Parathyroid adenoma (tissue), 2 donors: ENCODE results near the gene EIF5AL1.

Experiments
- H2AFZ ChIP-seq: fragments of 300-600 bp; sonication (generic); one replicate; pipeline ENCODE4 v1.7.0; 2017; ENCODE audit warnings: antibody characterized with exemption, mild to moderate bottlenecking
- H3K27ac ChIP-seq: fragments of 300-600 bp; sonication (generic); one replicate; pipeline ENCODE4 v1.7.0; 2017
- H3K27me3 ChIP-seq: fragments of 300-600 bp; sonication (generic); one replicate; pipeline ENCODE4 v1.7.0; 2017; ENCODE audit warnings: low read length; ENCODE audit not compliant: control insufficient read depth, insufficient read depth
- H3K36me3 ChIP-seq: fragments of 300-600 bp; sonication (generic); one replicate; pipeline ENCODE4 v1.7.0; 2017; ENCODE audit warnings: low read length; ENCODE audit not compliant: control insufficient read depth, insufficient read depth
- H3K4me1 ChIP-seq: fragments of 300-600 bp; sonication (generic); one replicate; pipeline ENCODE4 v1.7.0; 2017; ENCODE audit warnings: control low read depth
- H3K4me2 ChIP-seq: fragments of 300-600 bp; sonication (generic); one replicate; pipeline ENCODE4 v1.7.0; 2017; ENCODE audit warnings: low read length
- H3K4me3 ChIP-seq: fragments of 300-600 bp; sonication (generic); one replicate; pipeline ENCODE4 v1.7.0; 2017; ENCODE audit warnings: low read depth, low read length
- H3K79me2 ChIP-seq: fragments of 300-600 bp; sonication (generic); one replicate; pipeline ENCODE4 v1.7.0; 2017; ENCODE audit warnings: control low read depth
- H3K9ac ChIP-seq: fragments of 300-600 bp; sonication (generic); one replicate; pipeline ENCODE4 v1.7.0; 2017; ENCODE audit warnings: mild to moderate bottlenecking
- H3K9me3 ChIP-seq: fragments of 300-600 bp; sonication (generic); one replicate; pipeline ENCODE4 v1.7.0; 2017; ENCODE audit warnings: low read length; ENCODE audit not compliant: control insufficient read depth
- TF ChIP-seq, protein P1 (sequence below): fragments of 300-600 bp; sonication (generic); IDR thresholded peaks from one replicate; pipeline ENCODE4 v1.7.0; 2017; ENCODE audit warnings: antibody characterized with exemption, mild to moderate bottlenecking
- donor health status: primary hyperparathyroidism.

The EIF5AL1 gene

DNA sequence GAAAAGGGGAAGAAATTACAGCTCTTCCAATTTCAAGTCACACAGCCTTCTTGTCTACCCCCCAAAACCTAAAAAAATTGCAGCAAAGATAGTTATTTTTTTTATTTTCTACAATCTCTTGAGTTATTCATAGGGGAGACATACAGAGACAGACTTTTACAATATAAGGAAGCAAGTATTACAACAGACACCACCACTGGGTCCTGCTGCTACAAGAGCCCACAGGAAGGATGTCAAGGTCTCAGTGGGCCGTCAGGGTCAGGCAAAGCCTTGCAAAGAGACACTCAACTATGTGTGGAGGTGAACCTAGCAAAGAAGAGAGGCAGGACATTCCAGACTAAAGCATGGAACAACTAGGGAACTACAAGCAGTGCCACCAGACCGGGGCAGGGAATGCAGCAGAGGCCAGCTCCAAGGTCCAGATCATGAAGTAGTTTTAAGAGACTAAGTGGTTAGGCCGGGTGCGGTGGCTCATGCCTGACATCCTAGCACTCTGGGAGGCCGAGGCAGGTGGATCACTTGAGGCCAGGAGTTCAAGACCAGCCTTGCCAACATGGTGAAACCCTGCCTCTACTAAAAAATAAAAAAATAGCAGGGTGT lies 38.7 kb upstream of the EIF5AL1 start:
- Histone ChIP-seq H3K4me2 (no peak overlapping the region), H2AFZ (no peak overlapping the region), H3K27me3 (no peaks in the 10 kb centered on the region), H3K9ac (no peak overlapping the region), H3K9me3 (no peaks in the 10 kb centered on the region), H3K4me3 (no peak overlapping the region), H3K79me2 (no peaks in the 10 kb centered on the region), H3K36me3 (no peaks in the 10 kb centered on the region), H3K4me1 (no peaks in the 10 kb centered on the region), H3K27ac (no peak overlapping the region)
- TF ChIP-seq, protein P1, sequence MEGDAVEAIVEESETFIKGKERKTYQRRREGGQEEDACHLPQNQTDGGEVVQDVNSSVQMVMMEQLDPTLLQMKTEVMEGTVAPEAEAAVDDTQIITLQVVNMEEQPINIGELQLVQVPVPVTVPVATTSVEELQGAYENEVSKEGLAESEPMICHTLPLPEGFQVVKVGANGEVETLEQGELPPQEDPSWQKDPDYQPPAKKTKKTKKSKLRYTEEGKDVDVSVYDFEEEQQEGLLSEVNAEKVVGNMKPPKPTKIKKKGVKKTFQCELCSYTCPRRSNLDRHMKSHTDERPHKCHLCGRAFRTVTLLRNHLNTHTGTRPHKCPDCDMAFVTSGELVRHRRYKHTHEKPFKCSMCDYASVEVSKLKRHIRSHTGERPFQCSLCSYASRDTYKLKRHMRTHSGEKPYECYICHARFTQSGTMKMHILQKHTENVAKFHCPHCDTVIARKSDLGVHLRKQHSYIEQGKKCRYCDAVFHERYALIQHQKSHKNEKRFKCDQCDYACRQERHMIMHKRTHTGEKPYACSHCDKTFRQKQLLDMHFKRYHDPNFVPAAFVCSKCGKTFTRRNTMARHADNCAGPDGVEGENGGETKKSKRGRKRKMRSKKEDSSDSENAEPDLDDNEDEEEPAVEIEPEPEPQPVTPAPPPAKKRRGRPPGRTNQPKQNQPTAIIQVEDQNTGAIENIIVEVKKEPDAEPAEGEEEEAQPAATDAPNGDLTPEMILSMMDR, result no peak

DNA sequence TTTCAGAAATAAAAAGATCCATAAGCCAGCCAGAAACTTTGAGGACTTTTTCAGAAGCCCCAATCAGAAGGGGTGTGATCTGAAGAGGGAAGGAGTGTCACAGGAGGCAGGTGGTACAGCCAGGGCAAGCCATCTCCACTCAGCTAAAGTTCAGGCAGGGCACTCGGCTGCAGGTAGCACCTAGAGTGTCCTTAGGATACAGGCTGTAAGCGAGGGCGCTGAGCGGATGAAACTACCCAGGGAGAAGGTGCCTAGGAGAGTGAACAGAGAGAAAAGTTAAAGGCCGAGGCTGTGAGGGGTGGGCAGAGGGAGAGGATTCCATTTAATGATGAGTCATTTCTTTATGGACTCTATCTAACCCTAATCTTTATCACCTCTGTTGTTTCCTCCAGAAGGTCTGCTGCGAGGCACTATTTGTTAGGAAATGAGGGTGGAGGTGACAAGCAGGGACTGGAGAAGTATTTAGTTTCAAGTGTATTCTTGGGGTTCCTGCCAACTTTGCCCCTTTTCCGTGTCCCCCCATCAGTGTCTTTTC lies 37.1 kb upstream of the EIF5AL1 start:
- TF ChIP-seq, protein P1, result no peak
- Histone ChIP-seq H3K4me2 (no peak overlapping the region), H3K36me3 (no peaks in the 10 kb centered on the region)

DNA sequence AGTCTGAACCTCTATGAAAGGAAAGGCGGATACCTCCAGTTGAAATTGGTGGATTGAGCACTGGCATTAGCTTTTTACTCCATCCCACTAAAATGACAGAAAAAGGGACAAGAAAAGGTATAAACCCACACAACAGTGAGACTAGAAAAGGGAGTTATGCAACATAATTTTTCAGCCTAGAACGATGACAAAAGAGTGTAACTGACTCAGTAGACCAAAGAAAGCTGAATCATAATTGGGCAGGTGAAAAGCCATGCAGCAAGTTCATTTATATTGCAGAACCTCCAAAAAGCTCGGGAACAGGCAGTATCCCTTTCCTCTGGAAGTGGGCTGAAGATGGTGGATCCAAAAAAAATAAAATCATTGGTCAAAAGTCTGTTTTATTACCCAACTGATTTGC lies 36.5 kb upstream of the EIF5AL1 start:
- no peak overlapping the region for H3K27ac ChIP-seq
- H3K4me1 ChIP-seq, result no peaks in the 10 kb centered on the region
- no peaks in the 10 kb centered on the region for H3K9me3 ChIP-seq
- H2AFZ ChIP-seq, result no peak overlapping the region
- TF ChIP-seq, protein P1, result no peak
- no peak overlapping the region for H3K9ac ChIP-seq
- no peak overlapping the region for H3K4me3 ChIP-seq
- no peaks in the 10 kb centered on the region for H3K79me2 ChIP-seq
- no peaks in the 10 kb centered on the region for H3K27me3 ChIP-seq
- no peak overlapping the region for H3K4me2 ChIP-seq
- H3K36me3 ChIP-seq, result no peaks in the 10 kb centered on the region

More for the DNA sequence above, 37.1 kb upstream of the EIF5AL1 start:
- H3K79me2 ChIP-seq, result no peaks in the 10 kb centered on the region
- no peak overlapping the region for H2AFZ ChIP-seq
- H3K9me3 ChIP-seq, result no peaks in the 10 kb centered on the region
- no peak overlapping the region for H3K4me3 ChIP-seq
- no peaks in the 10 kb centered on the region for H3K4me1 ChIP-seq
- H3K27me3 ChIP-seq, result no peaks in the 10 kb centered on the region
- H3K9ac ChIP-seq, result no peak overlapping the region
- H3K27ac ChIP-seq, result no peak overlapping the region

DNA sequence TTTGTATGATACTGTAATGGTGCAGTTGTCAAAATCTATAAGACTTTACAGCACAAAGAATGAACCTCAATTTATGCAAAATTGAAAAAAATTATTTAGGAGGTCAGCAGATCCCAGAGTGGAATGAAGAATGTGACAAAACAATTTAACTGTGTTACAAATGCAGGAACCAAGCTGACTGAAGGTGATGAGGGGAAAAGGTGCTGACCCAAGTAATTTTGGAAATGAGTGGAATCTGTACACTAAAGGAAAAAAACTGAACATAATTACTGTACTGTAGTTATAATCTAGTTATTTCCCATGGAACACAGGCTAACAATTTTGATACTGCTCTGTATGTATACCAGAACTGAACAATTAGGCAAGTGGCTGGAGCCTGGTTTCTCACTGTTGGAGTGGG lies 35.7 kb upstream of the EIF5AL1 start:
- Histone ChIP-seq H3K79me2 (no peaks in the 10 kb centered on the region), H3K9me3 (no peaks in the 10 kb centered on the region), H3K4me1 (no peaks in the 10 kb centered on the region), H3K27ac (no peak overlapping the region), H3K36me3 (no peaks in the 10 kb centered on the region), H2AFZ (no peak overlapping the region), H3K9ac (no peak overlapping the region), H3K4me2 (no peak overlapping the region), H3K27me3 (no peaks in the 10 kb centered on the region), H3K4me3 (no peak overlapping the region)
- TF ChIP-seq, protein P1, result no peak

DNA sequence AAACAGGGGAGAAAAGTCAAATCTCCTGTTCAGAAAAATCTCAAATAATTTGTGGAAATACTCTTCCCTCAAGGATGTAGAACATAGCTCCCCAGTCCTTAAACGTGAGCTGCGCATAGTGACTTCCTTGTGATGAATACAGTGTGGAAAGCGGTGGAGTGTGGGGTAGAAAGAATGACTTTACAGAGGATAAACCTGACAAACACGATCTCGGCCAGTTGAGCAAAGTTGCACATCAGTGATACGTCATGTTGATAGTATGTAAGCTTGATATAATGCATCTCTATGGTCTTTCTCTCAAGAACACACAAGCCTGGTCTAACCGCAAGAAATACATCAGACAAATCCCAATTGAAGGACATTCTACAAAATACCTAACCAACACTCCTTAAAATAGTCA lies 34.9 kb upstream of the EIF5AL1 start:
- H3K4me3 ChIP-seq, result no peak overlapping the region
- no peak overlapping the region for H2AFZ ChIP-seq
- no peak overlapping the region for H3K27ac ChIP-seq
- no peak overlapping the region for H3K9ac ChIP-seq
- H3K9me3 ChIP-seq, result no peaks in the 10 kb centered on the region
- H3K36me3 ChIP-seq, result no peaks in the 10 kb centered on the region
- no peaks in the 10 kb centered on the region for H3K79me2 ChIP-seq
- H3K27me3 ChIP-seq, result no peaks in the 10 kb centered on the region
- H3K4me1 ChIP-seq, result no peaks in the 10 kb centered on the region
- H3K4me2 ChIP-seq, result no peak overlapping the region
- TF ChIP-seq, protein P1, result no peak
